Loucy (cell line): ENCODE measurements around the gene CD8B.

Experiments used
- H2AFZ ChIP-seq: fragments of 200-600 bp; sonication (generic); 2 replicates; pipeline ENCODE4 v1.6.0; 2016; ENCODE audit warnings: antibody characterized with exemption, mild to moderate bottlenecking, low read length, moderate library complexity
- H3F3A ChIP-seq: fragments of 200-600 bp; 2 replicates; pipeline ENCODE4 v1.6.0; 2016; ENCODE audit warnings: antibody characterized with exemption, low read depth, mild to moderate bottlenecking
- H3K27me3 ChIP-seq: fragments of 200-600 bp; sonication (generic); 2 replicates; pipeline ENCODE4 v1.6.1; 2014; ENCODE audit warnings: low read length, mild to moderate bottlenecking; ENCODE audit not compliant: insufficient read depth, poor library complexity, severe bottlenecking
- H3K36me3 ChIP-seq: fragments of 200-600 bp; sonication (generic); 2 replicates; pipeline ENCODE4 v1.6.1; 2016; ENCODE audit warnings: low read length; ENCODE audit not compliant: insufficient read depth
- H3K4me1 ChIP-seq: fragments of 200-600 bp; sonication (generic); 2 replicates; pipeline ENCODE4 v1.5.1; 2014; ENCODE audit warnings: low read length, mild to moderate bottlenecking; ENCODE audit not compliant: insufficient read depth, poor library complexity, severe bottlenecking
- H3K4me2 ChIP-seq: fragments of 200-600 bp; sonication (generic); 2 replicates; pipeline ENCODE4 v1.6.0; 2014; ENCODE audit warnings: antibody characterized with exemption, low read length, low read depth, mild to moderate bottlenecking; ENCODE audit not compliant: poor library complexity, severe bottlenecking
- H3K4me3 ChIP-seq: fragments of 200-600 bp; sonication (generic); 2 replicates; pipeline ENCODE4 v1.5.1; 2014; ENCODE audit warnings: low read length, mild to moderate bottlenecking, mixed read lengths; ENCODE audit not compliant: poor library complexity, severe bottlenecking
- H3K79me2 ChIP-seq: fragments of 200-600 bp; sonication (generic); 2 replicates; pipeline ENCODE4 v1.6.1; 2014; ENCODE audit warnings: low read length; ENCODE audit not compliant: insufficient read depth
- H3K9ac ChIP-seq: fragments of 200-600 bp; sonication (generic); 2 replicates; pipeline ENCODE4 v1.6.0; 2014; ENCODE audit warnings: mild to moderate bottlenecking, low read depth, low read length, moderate library complexity; ENCODE audit not compliant: poor library complexity, severe bottlenecking
- H3K9me2 ChIP-seq: fragments of 200-600 bp; sonication (generic); replicated peaks from 2 replicates; pipeline ENCODE4 v1.6.1; 2016; ENCODE audit warnings: low read depth, low read length, mixed read lengths
- H3K9me3 ChIP-seq: fragments of 200-600 bp; sonication (generic); 2 replicates; pipeline ENCODE4 v1.6.1; 2014; ENCODE audit warnings: mild to moderate bottlenecking, antibody characterized with exemption, low read length, low read depth; ENCODE audit not compliant: insufficient read depth
- H4K20me1 ChIP-seq: fragments of 200-600 bp; sonication (generic); 2 replicates; pipeline ENCODE4 v1.6.0; 2014; ENCODE audit warnings: antibody characterized with exemption, low read length, mild to moderate bottlenecking; ENCODE audit not compliant: insufficient read depth, poor library complexity, severe bottlenecking
- CTCF ChIP-seq: fragments of 200-600 bp; sonication (generic); conservative IDR thresholded peaks from 2 replicates; pipeline ENCODE4 v1.5.1; 2014; ENCODE audit warnings: mild to moderate bottlenecking, antibody characterized with exemption, low read length
- EZH2phosphoT487 ChIP-seq: fragments of 200-600 bp; IDR thresholded peaks from 2 replicates; pipeline ENCODE4 v1.6.1; 2018; ENCODE audit warnings: antibody characterized with exemption, mild to moderate bottlenecking, moderate library complexity, borderline replicate concordance

Gene CD8B

GRCh38 chr2:86782748-86783147 is 78.9 kb downstream of the CD8B start:
- no peaks in the 10 kb centered on the region for H4K20me1 ChIP-seq
- no peaks in the 10 kb centered on the region for H3K27me3 ChIP-seq
- no peak overlapping the region for H3K9ac ChIP-seq
- H3K4me3 ChIP-seq, result no peak overlapping the region
- no peak overlapping the region for H2AFZ ChIP-seq
- no peaks in the 10 kb centered on the region for H3K4me1 ChIP-seq
- H3K9me2 ChIP-seq, result no peaks in the 10 kb centered on the region
- no peaks in the 10 kb centered on the region for H3K36me3 ChIP-seq
- H3K9me3 ChIP-seq, result no peaks in the 10 kb centered on the region
- no peak overlapping the region for H3K4me2 ChIP-seq
- no peaks in the 10 kb centered on the region for H3F3A ChIP-seq
- no peaks in the 10 kb centered on the region for H3K79me2 ChIP-seq
- TF ChIP-seq EZH2phosphoT487 (no peak), CTCF (no peak)

GRCh38 chr2:86781363-86781762 is 80.3 kb downstream of the CD8B start:
- no peaks in the 10 kb centered on the region for H3K4me1 ChIP-seq
- no peaks in the 10 kb centered on the region for H3K79me2 ChIP-seq
- H3K36me3 ChIP-seq, result peaks cover 11% of the 10 kb centered on the region; the same call in 1 of the 2 replicates
- no peak overlapping the region for H2AFZ ChIP-seq
- H3K9me2 ChIP-seq, result no peaks in the 10 kb centered on the region
- no peaks in the 10 kb centered on the region for H4K20me1 ChIP-seq
- H3K9me3 ChIP-seq, result no peaks in the 10 kb centered on the region
- no peaks in the 10 kb centered on the region for H3F3A ChIP-seq
- H3K4me2 ChIP-seq, result no peak overlapping the region
- TF ChIP-seq EZH2phosphoT487 (no peak), CTCF (no peak)
- no peaks in the 10 kb centered on the region for H3K27me3 ChIP-seq
- no peak overlapping the region for H3K4me3 ChIP-seq
- H3K9ac ChIP-seq, result no peak overlapping the region

GRCh38 chr2:86779971-86780370 is 81.7 kb downstream of the CD8B start:
- TF ChIP-seq EZH2phosphoT487 (no peak), CTCF (no peak)
- no peaks in the 10 kb centered on the region for H3K4me1 ChIP-seq
- H3K4me2 ChIP-seq, result no peak overlapping the region
- no peaks in the 10 kb centered on the region for H3F3A ChIP-seq
- H4K20me1 ChIP-seq, result no peaks in the 10 kb centered on the region
- H2AFZ ChIP-seq, result no peak overlapping the region
- no peaks in the 10 kb centered on the region for H3K9me2 ChIP-seq
- no peak overlapping the region for H3K9ac ChIP-seq
- no peak overlapping the region for H3K4me3 ChIP-seq
- H3K27me3 ChIP-seq, result no peaks in the 10 kb centered on the region
- no peaks in the 10 kb centered on the region for H3K79me2 ChIP-seq
- no peaks in the 10 kb centered on the region for H3K9me3 ChIP-seq
- H3K36me3 ChIP-seq, result peaks cover 22% of the 10 kb centered on the region
